HG02798 (cell line): ENCODE results near the gene TIMM13.
A peak's percentile ranks its signal among the peaks of the same experiment; 100 is the strongest.

Source experiments
- ATAC-seq: cut with Tn5 transposase; IDR thresholded peaks from one replicate; pipeline ENCODE4 v1.9.1; 2021; ENCODE audit warnings: mild to moderate bottlenecking; ENCODE audit not compliant: unreplicated experiment, poor library complexity

TIMM13 gene

DNA sequence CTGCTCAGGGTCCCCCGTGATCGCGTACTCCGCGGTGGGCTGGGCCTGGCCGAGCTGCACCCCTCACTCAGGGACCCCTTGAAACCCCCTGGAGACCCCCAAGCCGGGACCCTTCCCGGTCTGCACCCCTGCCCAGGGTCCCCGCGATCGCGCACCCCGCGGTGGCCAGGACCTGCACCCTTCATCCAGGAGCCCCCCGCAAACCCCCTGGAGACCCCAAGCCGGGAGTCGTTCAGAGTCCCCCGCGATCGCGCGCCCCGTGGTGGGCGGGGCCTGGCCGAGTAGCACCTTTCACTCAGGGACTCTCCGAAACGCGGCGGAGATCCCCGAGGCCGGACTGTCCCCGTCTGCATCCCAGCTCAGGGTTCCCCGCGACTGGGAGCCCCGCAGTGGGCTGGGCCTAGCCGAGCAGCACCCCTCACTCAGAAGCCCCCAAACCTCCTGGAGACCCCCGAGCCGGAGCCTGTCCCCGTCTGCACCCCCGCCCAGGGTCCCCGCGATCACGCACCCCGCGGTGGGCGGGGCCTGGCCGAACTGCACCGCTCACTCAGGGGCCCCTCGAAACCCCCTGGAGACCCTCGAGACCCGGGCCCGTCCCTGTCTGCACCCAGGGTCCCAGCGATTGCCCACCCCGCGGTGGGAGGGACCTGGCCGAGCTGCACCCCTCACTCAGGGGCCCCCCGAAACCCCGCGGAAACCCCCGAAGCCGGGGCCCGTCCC is 28.6 kb upstream of the TIMM13 start:
- ATAC-seq, result peak; percentile 27

- ATAC-seq, result no peak
These were observed 27.8 kb upstream of the TIMM13 start for GRCh38 chr19:2454962-2455850.

DNA sequence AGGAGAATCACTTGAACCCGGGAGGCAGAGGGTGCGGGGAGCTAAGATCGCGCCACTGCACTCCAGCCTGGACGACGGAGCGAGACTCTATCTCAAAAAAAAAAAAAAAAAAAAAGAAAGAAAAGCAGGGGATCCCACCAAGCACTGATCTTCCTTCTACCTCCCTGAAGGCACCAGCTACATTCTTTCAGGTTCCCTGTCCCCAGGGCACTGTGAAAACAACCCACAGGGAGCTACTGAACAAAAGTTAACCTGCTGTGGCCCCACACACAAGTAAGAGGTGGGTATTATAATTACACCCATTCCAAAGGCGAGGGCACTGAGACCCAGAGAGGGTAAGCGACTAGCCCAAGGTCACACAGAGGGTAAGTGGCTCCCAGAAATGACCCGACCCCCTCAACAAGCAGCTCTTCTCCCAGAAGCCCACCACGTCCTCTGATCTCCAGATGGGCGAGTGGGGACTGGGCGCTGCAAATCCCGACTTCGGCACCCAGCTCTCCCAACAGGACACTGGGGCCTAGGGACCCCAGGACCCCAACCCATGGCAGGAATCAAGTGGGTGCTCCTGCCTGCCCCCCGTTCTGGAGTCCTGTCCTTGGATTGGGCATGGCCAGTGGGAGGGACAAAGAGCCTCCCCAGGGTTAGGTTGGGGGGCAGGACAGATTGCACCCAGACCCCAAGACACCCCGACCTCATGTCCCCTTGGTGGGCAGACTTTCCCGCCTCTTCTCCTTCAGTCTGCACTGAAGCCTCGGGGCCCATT is 27.0 kb upstream of the TIMM13 start:
- ATAC-seq, result no peak

- ATAC-seq, result no peak
These were observed 26.1 kb upstream of the TIMM13 start for GRCh38 chr19:2453431-2454025.

DNA sequence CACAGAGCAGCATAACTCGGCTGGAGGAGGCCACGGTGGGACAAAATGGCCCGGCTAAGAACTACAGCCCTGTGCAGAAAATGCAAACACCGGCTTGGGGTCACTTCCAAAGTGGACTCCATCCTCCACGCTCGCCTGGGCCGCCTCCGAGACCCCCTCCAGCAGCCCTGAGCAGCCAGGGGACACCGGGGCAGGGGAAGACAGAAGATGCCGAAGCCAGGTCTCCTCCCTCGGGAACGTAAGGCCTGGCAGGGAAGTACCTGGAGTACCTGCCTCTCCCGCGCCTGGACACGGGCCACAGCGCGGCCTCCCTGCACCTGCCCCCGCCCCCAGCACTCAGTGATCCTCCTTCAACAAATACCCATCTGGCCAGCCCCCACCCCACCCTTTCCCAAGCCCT is 24.4 kb upstream of the TIMM13 start:
- no peak for ATAC-seq

DNA sequence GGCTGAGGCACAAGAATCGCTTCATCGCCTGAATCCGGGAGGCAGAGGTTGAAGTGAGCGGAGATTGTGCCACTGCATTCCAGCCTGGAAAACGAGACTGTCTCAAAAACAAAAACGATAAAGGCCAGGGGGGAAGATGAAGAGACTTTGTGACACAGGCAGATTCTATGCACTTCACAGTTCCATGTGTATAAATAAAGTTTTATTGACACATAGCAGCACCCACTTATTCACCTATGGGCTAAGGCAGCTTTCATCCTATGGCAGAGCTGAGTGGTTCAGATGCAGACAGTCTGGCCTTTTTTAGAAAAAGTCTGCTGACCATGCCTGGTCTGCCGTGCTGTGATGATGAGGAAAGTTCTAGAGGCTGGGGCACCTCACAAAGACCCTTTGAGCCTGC is 23.8 kb upstream of the TIMM13 start:
- ATAC-seq, result no peak

GRCh38 chr19:2449019-2449418 is 21.6 kb upstream of the TIMM13 start:
- no peak for ATAC-seq

GRCh38 chr19:2446381-2446780 is 19.0 kb upstream of the TIMM13 start:
- no peak for ATAC-seq

DNA sequence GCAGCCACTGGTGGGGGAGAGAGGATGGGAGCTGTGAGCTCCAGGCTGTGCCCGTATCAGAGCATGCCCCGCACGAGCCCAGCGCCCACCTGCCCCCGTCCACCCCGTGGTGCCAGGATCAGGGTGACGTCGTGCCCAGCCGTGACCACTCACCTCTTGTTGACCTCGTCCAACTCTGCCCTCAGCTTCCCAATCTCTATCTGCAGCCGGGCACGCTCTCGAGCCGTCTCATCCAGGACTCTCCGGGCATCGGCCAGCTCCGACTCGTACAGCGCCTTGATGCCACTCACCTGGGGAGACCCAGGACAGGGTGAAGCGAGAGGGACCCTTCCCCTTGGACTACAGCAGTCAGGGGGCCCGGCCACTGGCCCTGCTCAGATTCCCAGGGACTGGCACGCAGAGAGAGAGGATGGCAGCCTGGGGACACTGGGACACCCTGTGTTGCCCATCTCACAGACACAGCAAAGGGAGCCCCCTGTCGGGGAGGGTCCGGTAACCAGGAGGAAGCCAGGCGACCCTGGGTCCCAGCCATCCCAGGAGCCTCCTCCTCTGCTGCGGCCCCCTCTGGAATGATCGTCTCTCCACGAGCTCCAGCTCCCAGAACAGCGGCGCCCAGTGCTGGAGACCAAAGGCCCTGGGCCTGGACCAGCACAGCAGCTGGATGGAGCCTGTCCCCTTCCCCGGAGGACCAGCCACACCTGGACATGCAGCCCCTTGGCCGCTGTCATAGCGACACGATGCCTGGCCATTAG is 17.0 kb upstream of the TIMM13 start:
- no peak for ATAC-seq

- no peak for ATAC-seq
These were observed 16.4 kb upstream of the TIMM13 start for GRCh38 chr19:2443785-2444182.

DNA sequence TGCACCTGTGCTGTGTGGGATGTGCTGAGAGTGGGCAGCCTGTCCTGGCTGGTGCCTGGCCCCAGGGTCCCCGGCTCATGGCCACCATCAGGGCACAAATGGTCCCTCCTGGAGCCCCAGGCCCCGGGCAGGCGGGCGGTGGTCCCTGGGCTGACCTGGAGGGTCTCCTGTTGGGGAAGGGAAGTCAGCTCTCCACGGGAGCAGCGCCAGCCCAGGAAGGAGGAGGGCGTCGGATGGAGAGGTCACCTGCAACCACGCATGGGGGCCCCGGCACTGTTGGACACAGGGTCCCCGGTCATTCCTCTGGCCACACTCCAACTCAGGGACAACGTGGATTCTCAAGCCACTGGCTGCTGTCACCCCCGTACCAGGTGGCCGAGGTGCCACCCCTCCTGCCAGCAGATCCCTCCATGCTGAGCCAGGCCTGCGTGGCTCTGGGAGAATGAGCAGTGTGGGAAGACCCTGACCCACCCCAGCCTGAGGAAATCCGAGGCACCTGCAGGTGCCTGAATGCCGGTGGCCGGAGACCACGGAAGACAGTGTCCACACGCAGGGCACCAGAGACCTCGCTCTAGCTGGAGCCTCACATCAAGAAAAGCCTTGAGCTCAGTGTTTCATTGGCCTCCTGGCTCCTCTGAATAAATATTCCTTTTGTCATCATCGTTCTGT is 15.9 kb upstream of the TIMM13 start:
- ATAC-seq, result no peak

DNA sequence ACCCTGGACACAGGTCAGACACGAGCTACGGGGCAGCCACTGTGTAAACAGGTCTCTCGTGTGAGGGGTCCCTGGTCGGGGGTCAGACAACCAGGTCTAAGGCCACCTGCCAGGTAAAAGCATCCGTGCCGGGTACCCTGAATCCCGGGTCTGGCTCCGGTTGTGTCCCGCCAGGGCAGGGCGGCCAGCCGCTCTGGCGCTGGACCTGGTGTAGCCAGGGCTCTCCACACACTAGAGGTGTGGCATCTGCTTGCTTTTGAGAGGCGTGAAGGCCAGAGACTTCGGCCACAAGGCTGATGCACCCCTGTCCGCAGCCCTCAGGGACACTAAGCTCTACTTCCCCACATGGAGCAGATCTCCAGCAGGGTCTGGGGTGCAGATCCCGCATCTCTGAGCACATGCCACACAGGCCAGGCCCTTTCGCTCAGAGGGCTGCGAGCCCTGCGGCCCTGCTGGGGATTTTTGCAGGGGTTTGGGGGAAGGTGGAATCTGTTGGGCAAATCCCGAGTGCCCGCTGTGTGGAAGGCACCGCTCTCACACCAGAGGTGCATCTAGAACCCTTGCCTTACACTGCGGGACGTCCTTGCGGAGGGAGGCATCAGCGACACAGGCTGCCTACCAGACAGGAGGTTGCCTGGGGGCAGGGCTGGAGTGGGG is 13.8 kb upstream of the TIMM13 start:
- ATAC-seq, result no peak

GRCh38 chr19:2440515-2440914 is 13.1 kb upstream of the TIMM13 start:
- no peak for ATAC-seq

DNA sequence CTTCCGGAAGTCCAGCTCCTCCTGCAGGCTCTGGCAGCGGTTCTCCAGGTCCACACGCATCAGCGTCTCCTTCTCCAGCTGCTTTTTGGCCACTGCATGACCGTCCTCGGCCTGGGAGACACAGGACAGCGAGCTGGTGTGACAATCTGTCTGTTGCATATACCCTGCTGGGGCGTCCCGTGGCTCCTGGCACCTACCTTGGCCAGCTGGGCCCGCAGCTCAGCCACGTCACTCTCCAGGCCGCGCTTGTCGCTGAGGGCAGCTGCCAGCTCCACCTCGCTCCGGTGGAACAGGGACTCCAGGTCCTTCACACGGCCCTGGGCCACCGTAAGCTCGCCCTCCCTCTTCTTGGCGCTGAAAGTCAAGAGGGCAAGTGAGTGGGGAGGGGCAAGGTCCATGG is 10.8 kb upstream of the TIMM13 start:
- no peak for ATAC-seq

DNA sequence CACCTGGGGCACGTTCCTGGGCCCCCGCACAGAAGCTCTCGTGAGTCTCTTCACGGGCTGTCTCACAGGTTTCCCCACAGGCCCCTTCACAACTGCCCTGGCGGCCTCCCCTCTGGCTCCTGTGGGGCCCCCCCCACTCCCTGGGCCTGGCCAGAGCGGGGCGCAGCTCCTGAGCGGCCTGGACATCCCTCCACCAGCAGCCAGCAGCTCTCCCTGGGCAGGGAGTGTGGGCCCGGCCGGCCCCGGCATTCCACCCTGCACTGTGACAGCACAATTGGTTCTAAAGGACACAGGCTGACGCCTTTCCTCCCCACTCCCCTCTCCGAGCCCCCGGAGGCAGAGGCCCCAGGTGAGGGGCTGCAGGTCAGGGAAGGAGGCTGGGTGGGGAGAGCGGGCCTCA is 9.5 kb upstream of the TIMM13 start:
- no peak for ATAC-seq

DNA sequence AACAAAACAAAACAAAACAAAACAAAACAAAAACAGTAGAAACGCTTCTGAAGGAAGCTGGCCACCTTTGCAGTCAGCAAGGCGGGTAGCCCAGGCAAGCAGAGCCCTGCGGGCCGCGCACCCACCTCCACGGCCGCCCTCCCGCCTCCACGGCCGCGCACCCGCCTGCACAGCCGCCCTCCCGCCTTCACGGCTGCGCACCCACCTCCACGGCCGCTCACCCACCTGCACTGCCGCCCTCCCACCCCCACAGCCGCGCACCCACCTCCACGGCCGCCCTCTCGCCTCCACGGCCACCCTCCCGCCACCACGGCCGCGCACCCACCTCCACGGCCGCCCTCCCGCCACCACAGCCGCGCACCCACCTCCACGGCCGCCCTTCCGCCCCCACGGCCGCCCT is 9.0 kb upstream of the TIMM13 start:
- no peak for ATAC-seq

GRCh38 chr19:2434721-2435265 is 7.4 kb upstream of the TIMM13 start:
- no peak for ATAC-seq

- no peak for ATAC-seq
These were observed 6.9 kb upstream of the TIMM13 start for GRCh38 chr19:2434267-2434666.

- no peak for ATAC-seq
These were observed 6.5 kb upstream of the TIMM13 start for GRCh38 chr19:2433854-2434253.
